Panc1 (cell line): ENCODE results near the gene COA8. TPM values are rescaled to one million over a fixed set of nuclear protein-coding genes. Genes with fewer than 3 reads are reported as not detected.

ENCODE experiments used
- ATAC-seq: fragments of 200-7000 bp; cut with Tn5 transposase; 2 replicates; pipeline ENCODE4 v1.9.1; 2020; ENCODE audit warnings: mild to moderate bottlenecking, moderate library complexity
- BruUV-seq: library from RNA; stranded (reverse); fragments of 400-500 nt; replicated peaks from 2 replicates; lab custom pipeline; 2021; lab: Mats Ljungman, UMichigan
- CTCF ChIA-PET: fragments of 300-600 bp; sonication (Branson Sonifier 250); formaldehyde crosslinking; loops from one replicate; lab custom pipeline; 2022; ENCODE audit warnings: antibody characterized with exemption; lab: Charles Lee
- POLR2A ChIA-PET: fragments of 300-600 bp; sonication (Branson Sonifier 250); formaldehyde crosslinking; loops from one replicate; lab custom pipeline; 2022; ENCODE audit warnings: antibody characterized with exemption; lab: Charles Lee
- DNase-seq: peaks from one replicate; pipeline ENCODE4 v3.0.0-alpha.2; 2010; ENCODE audit warnings: low read depth, low spot score
- H3K27ac ChIP-seq: 2 replicates; pipeline ENCODE4 v1.5.1; 2011; ENCODE audit warnings: mild to moderate bottlenecking, low read length, inconsistent platforms
- H3K27me3 ChIP-seq: fragments of 200-500 bp; sonication (Bioruptor generic); 2 replicates; pipeline ENCODE4 v1.6.0; 2014; ENCODE audit warnings: low read length, inconsistent platforms; ENCODE audit not compliant: control insufficient read depth, insufficient read depth
- H3K36me3 ChIP-seq: fragments of 200-500 bp; sonication (Bioruptor generic); 2 replicates; pipeline ENCODE4 v1.5.1; 2014; ENCODE audit warnings: inconsistent platforms, mild to moderate bottlenecking, low read length, moderate library complexity; ENCODE audit not compliant: control insufficient read depth, insufficient read depth
- H3K4me1 ChIP-seq: 2 replicates; pipeline ENCODE4 v1.5.1; 2011; ENCODE audit warnings: inconsistent platforms, mild to moderate bottlenecking, low read length, moderate library complexity; ENCODE audit not compliant: control insufficient read depth, insufficient read depth
- H3K4me3 ChIP-seq, 2 experiments: 2 replicates each; pipeline ENCODE4 v1.5.1; 2011 to 2012; ENCODE audit warnings: low read depth in 2 of 2, low read length in 2 of 2, mild to moderate bottlenecking in 2 of 2, inconsistent platforms in 1 of 2, moderate library complexity in 1 of 2
- H3K9me3 ChIP-seq: fragments of 200-500 bp; sonication (Bioruptor generic); 2 replicates; pipeline ENCODE4 v1.5.1; 2014; ENCODE audit warnings: low read depth, mild to moderate bottlenecking, inconsistent platforms, low read length, moderate library complexity; ENCODE audit not compliant: control insufficient read depth, insufficient read depth
- POLR2AphosphoS5 ChIP-seq: IDR thresholded peaks from 2 replicates; pipeline ENCODE4 v1.6.1; 2012; ENCODE audit warnings: mild to moderate bottlenecking, low read depth, low read length, moderate library complexity
- SIN3A ChIP-seq: IDR thresholded peaks from 2 replicates; pipeline ENCODE4 v1.6.1; 2012; ENCODE audit warnings: low read depth, mild to moderate bottlenecking, low read length, moderate library complexity, borderline replicate concordance; ENCODE audit not compliant: insufficient read depth
- TCF7L2 ChIP-seq: IDR thresholded peaks from 2 replicates; pipeline ENCODE4 v1.6.1; 2011; ENCODE audit warnings: mild to moderate bottlenecking, low read depth, low read length, inconsistent platforms
- in situ Hi-C: cut with HindIII; loops from 2 replicates; pipeline ENCODE4 v1.10.0; 2016; ENCODE audit warnings: low sequenced_read_pairs, low pct_unique_long_range_greater_than_20kb
- intact Hi-C: fragments of 100-400 bp; cut with micrococcal nuclease; formaldehyde crosslinking; loops from one replicate; pipeline ENCODE4 v1.10.0; 2022; ENCODE audit not compliant: unreplicated experiment
- total RNA-seq: library from RNA; stranded (reverse); gene quantifications from one replicate; pipeline ENCODE4 v1.2.1, GENCODE V29; 2021; ENCODE audit not compliant: unreplicated experiment
- TF ChIP-seq, protein P1 (sequence below), 2 experiments: IDR thresholded peaks; 2 replicates each; pipeline ENCODE4 v1.6.1; 2011 to 2012; ENCODE audit warnings: low read depth in 2 of 2, control low read depth in 1 of 2, low read length in 1 of 2, mild to moderate bottlenecking in 1 of 2, moderate library complexity in 1 of 2; ENCODE audit not compliant: insufficient read depth in 1 of 2
- TF ChIP-seq, protein P2 (sequence below): fragments of 450-650 bp; IDR thresholded peaks from 2 replicates; pipeline ENCODE4 v1.5.1; 2017; ENCODE audit warnings: mild to moderate bottlenecking

COA8 gene
- total RNA-seq, 1 experiment from 2014 or later: 42.2 TPM

DNA sequence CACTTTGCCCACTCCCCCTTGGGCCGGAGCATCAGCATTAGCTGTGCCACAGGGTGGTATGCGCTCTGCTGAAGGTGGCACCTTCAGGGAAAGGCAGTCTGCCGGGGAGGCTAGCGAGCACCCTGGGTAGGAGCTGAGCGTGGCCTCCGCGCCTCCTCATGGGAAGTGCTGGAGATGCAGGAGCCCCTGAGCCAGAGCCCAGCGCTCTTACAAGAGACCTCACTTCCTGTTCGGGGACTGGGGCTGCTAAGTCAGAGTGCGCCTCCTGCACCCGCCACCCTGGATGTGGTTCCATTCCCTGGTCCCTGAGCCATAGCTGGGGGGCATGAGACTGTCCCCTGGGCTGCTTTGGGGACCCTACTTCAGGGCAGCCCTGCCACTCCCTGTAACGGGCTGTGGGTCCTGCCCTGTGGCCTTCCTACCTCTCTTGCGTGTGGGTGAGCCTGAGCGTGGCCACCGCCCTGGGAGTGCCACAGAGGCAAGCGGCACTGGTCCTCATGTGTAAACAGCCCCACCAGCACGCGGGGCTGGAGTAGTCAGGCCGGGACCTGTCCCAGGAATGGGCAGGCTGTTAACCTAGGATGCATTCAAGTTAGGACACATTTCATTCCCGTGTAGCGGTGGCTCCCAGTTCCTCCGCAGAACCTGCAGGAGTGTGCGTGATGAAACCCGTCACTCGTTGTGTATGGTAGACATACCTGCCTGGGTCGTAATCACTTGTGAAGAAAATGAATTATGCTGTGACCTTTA lies 19.4 kb downstream of the COA8 start:
- TF ChIP-seq, protein P1, sequence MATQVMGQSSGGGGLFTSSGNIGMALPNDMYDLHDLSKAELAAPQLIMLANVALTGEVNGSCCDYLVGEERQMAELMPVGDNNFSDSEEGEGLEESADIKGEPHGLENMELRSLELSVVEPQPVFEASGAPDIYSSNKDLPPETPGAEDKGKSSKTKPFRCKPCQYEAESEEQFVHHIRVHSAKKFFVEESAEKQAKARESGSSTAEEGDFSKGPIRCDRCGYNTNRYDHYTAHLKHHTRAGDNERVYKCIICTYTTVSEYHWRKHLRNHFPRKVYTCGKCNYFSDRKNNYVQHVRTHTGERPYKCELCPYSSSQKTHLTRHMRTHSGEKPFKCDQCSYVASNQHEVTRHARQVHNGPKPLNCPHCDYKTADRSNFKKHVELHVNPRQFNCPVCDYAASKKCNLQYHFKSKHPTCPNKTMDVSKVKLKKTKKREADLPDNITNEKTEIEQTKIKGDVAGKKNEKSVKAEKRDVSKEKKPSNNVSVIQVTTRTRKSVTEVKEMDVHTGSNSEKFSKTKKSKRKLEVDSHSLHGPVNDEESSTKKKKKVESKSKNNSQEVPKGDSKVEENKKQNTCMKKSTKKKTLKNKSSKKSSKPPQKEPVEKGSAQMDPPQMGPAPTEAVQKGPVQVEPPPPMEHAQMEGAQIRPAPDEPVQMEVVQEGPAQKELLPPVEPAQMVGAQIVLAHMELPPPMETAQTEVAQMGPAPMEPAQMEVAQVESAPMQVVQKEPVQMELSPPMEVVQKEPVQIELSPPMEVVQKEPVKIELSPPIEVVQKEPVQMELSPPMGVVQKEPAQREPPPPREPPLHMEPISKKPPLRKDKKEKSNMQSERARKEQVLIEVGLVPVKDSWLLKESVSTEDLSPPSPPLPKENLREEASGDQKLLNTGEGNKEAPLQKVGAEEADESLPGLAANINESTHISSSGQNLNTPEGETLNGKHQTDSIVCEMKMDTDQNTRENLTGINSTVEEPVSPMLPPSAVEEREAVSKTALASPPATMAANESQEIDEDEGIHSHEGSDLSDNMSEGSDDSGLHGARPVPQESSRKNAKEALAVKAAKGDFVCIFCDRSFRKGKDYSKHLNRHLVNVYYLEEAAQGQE (IDR thresholded peaks at IDR 0.05; ENCODE audit: insufficient read depth in 1 of 2, low read depth in 2 of 2, low read length in 1 of 2): no peak
- no peak for TF ChIP-seq SIN3A
- TF ChIP-seq POLR2AphosphoS5: no peak
- TF ChIP-seq, protein P2, sequence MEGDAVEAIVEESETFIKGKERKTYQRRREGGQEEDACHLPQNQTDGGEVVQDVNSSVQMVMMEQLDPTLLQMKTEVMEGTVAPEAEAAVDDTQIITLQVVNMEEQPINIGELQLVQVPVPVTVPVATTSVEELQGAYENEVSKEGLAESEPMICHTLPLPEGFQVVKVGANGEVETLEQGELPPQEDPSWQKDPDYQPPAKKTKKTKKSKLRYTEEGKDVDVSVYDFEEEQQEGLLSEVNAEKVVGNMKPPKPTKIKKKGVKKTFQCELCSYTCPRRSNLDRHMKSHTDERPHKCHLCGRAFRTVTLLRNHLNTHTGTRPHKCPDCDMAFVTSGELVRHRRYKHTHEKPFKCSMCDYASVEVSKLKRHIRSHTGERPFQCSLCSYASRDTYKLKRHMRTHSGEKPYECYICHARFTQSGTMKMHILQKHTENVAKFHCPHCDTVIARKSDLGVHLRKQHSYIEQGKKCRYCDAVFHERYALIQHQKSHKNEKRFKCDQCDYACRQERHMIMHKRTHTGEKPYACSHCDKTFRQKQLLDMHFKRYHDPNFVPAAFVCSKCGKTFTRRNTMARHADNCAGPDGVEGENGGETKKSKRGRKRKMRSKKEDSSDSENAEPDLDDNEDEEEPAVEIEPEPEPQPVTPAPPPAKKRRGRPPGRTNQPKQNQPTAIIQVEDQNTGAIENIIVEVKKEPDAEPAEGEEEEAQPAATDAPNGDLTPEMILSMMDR: no peak
- TF ChIP-seq TCF7L2: no peak
- no peaks in the 10 kb centered on the region for H3K9me3 ChIP-seq
- ChIA-PET CTCF (no interaction called here), POLR2A (no interaction called here)
- no peak for DNase-seq
- no peak; the same call in 1 of the 2 replicates for ATAC-seq
- BruUV-seq: no TSS peak
- in situ Hi-C loops (no loop called here), intact Hi-C loops (no loop called here)
- no peaks in the 10 kb centered on the region for H3K36me3 ChIP-seq
- no peaks in the 10 kb centered on the region for H3K27me3 ChIP-seq
- no peak overlapping the region for H3K27ac ChIP-seq
- no peaks in the 10 kb centered on the region for H3K4me1 ChIP-seq
- no peak overlapping the region for H3K4me3 ChIP-seq

DNA sequence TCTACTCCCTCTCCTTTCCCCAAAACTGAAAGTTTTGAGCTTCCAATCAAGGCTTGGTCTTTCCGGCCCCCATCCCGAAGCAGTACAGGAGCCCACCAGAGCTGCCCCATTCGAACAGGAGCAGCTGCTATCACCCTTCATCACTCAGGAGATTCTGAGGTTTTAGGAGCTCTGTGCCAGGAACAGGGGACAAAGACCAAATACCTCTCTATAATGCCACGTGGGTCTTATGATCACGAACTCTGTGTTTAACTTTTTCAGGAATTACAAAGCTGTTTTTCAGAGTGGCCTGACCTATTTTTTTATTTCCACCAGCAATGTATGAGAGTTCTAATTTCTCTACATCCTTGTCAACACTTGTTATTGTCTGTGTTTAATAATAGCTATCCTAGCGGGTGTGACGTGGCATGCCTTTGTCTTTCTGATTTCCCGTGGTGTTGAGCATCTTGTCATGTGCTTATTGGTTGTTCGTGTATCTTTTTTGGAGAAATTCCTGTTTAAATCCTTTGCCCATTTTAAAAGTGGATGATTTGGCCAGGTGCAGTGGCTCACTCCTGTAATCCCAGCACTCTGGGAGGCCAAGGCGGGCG lies 21.7 kb downstream of the COA8 start:
- POLR2A ChIA-PET: no interaction called here
- CTCF ChIA-PET: no interaction called here
- no peak overlapping the region for H3K4me3 ChIP-seq
- DNase-seq (no peak), ATAC-seq (no peak)
- no peaks in the 10 kb centered on the region for H3K4me1 ChIP-seq
- H3K27ac ChIP-seq: no peak overlapping the region
- intact Hi-C loops (no loop called here), in situ Hi-C loops (no loop called here)
- no peaks in the 10 kb centered on the region for H3K27me3 ChIP-seq
- no peaks in the 10 kb centered on the region for H3K36me3 ChIP-seq
- TF ChIP-seq SIN3A: no peak
- TF ChIP-seq, protein P1 (IDR thresholded peaks at IDR 0.05; ENCODE audit: insufficient read depth in 1 of 2, low read depth in 2 of 2, low read length in 1 of 2): no peak
- TF ChIP-seq, protein P2: no peak
- TF ChIP-seq POLR2AphosphoS5: no peak
- no peak for TF ChIP-seq TCF7L2
- BruUV-seq: no TSS peak
- no peaks in the 10 kb centered on the region for H3K9me3 ChIP-seq
